GM12865 (cell line): Measurements from ENCODE around the gene HELB.
A peak's percentile ranks its signal among the peaks of the same experiment; 100 is the strongest.

ENCODE experiments used
- DNase-seq: peaks from one replicate; pipeline ENCODE4 v3.0.0; 2010; ENCODE audit warnings: low read depth
- H3K4me3 ChIP-seq: 2 replicates; pipeline ENCODE4 v1.5.1; 2011; ENCODE audit warnings: mild to moderate bottlenecking, low read depth, low read length, control low read depth
- CTCF ChIP-seq: IDR thresholded peaks from 2 replicates; pipeline ENCODE4 v1.5.1; 2011; ENCODE audit warnings: low read length, control low read depth, low read depth, inconsistent platforms; ENCODE audit not compliant: insufficient read depth; ENCODE audit errors: missing control alignments

Gene HELB

GRCh38 chr12:66269142-66269541 lies 33.2 kb upstream of the HELB start:
- DNase-seq, result no peak
- H3K4me3 ChIP-seq, result no peak overlapping the region
- TF ChIP-seq CTCF, result no peak

GRCh38 chr12:66269757-66270383 lies 32.4 kb upstream of the HELB start:
- peak; percentile 33 for TF ChIP-seq CTCF
- DNase-seq, result peak; percentile 52
- H3K4me3 ChIP-seq, result no peak overlapping the region

GRCh38 chr12:66270613-66271012 lies 31.7 kb upstream of the HELB start:
- DNase-seq, result no peak
- H3K4me3 ChIP-seq, result no peak overlapping the region
- no peak for TF ChIP-seq CTCF

- DNase-seq, result no peak
- no peak overlapping the region for H3K4me3 ChIP-seq
- TF ChIP-seq CTCF, result no peak
Measured at GRCh38 chr12:66272650-66273049, 29.6 kb upstream of the HELB start.

- no peak for DNase-seq
- H3K4me3 ChIP-seq, result no peak overlapping the region
- no peak for TF ChIP-seq CTCF
Measured at GRCh38 chr12:66273147-66273546, 29.1 kb upstream of the HELB start.

- TF ChIP-seq CTCF, result no peak
- no peak overlapping the region for H3K4me3 ChIP-seq
- no peak for DNase-seq
Measured at GRCh38 chr12:66275040-66275439, 27.3 kb upstream of the HELB start.

GRCh38 chr12:66279123-66279712 lies 23.1 kb upstream of the HELB start:
- TF ChIP-seq CTCF, result peak; percentile 43
- no peak for DNase-seq

More at GRCh38 chr12:66279123-66279712, 23.1 kb upstream of the HELB start:
- H3K4me3 ChIP-seq, result no peak overlapping the region
